Measurements from ENCODE around the gene PER1. TPM values are rescaled to one million over a fixed set of nuclear protein-coding genes. Genes with fewer than 3 reads are reported as not detected.

The PER1 gene
- total RNA-seq, 1 experiment from 2014 or later = 17.1 TPM

GRCh38 chr17:8095361-8095760, 56.8 kb downstream of the PER1 start:
- Histone ChIP-seq H3K9me3 (ENCODE audit: control insufficient read depth, insufficient read depth, low read depth, low read length) (no peaks in the 10 kb centered on the region), H3K27ac (ENCODE audit: low read length) (no peak overlapping the region), H3K36me3 (ENCODE audit: control insufficient read depth, insufficient read depth, low read length) (no peaks in the 10 kb centered on the region), H3K4me1 (ENCODE audit: control insufficient read depth, insufficient read depth, low read length) (no peaks in the 10 kb centered on the region), H3K4me3 (ENCODE audit: low read depth in 2 of 2, low read length in 2 of 2) (no peak overlapping the region), H3K27me3 (ENCODE audit: control insufficient read depth, insufficient read depth, low read length) (no peaks in the 10 kb centered on the region; the same call in 1 of the 2 replicates)
- TF ChIP-seq SIN3A (IDR thresholded peaks at IDR 0.05; ENCODE audit: borderline replicate concordance, insufficient read depth, low read depth, low read length) (no peak), POLR2AphosphoS5 (IDR thresholded peaks at IDR 0.05; ENCODE audit: low read depth, low read length) (no peak), TCF7L2 (IDR thresholded peaks at IDR 0.05; ENCODE audit: low read depth, low read length) (no peak), CTCF (IDR thresholded peaks at IDR 0.05) (no peak), REST (IDR thresholded peaks at IDR 0.05; ENCODE audit: insufficient read depth in 1 of 2, low read depth in 2 of 2, low read length in 1 of 2) (no peak)
- DNase-seq (ENCODE audit: low read depth, low spot score) (no peak), ATAC-seq (no peak)
- ChIA-PET POLR2A (no interaction called here), CTCF (no interaction called here)
- BruUV-seq (replicated peaks) = no TSS peak
- intact Hi-C loops (cut with micrococcal nuclease; ENCODE audit: unreplicated experiment) = no loop called here
- in situ Hi-C loops (cut with HindIII; ENCODE audit: low pct_unique_long_range_greater_than_20kb, low sequenced_read_pairs) = no loop called here

GRCh38 chr17:8091033-8091687, 61.0 kb downstream of the PER1 start:
- Histone ChIP-seq H3K27me3 (ENCODE audit: control insufficient read depth, insufficient read depth, low read length) (no peaks in the 10 kb centered on the region; the same call in 1 of the 2 replicates), H3K4me3 (ENCODE audit: low read depth in 2 of 2, low read length in 2 of 2) (no peak overlapping the region), H3K27ac (ENCODE audit: low read length) (no peak overlapping the region), H3K36me3 (ENCODE audit: control insufficient read depth, insufficient read depth, low read length) (no peaks in the 10 kb centered on the region), H3K4me1 (ENCODE audit: control insufficient read depth, insufficient read depth, low read length) (no peaks in the 10 kb centered on the region), H3K9me3 (ENCODE audit: control insufficient read depth, insufficient read depth, low read depth, low read length) (no peaks in the 10 kb centered on the region)
- intact Hi-C loops (cut with micrococcal nuclease; ENCODE audit: unreplicated experiment) = no loop called here
- no peak for DNase-seq (ENCODE audit: low read depth, low spot score)
- ChIA-PET CTCF (interaction anchor here (0.6 kb wide), 1 partner anchor 228 kb away, joined by 5 read pairs; no protein-coding TSS in a partner anchor), POLR2A (no interaction called here)
- ATAC-seq = no peak
- TF ChIP-seq REST (IDR thresholded peaks at IDR 0.05; ENCODE audit: insufficient read depth in 1 of 2, low read depth in 2 of 2, low read length in 1 of 2) = no peak
- no peak for TF ChIP-seq POLR2AphosphoS5 (IDR thresholded peaks at IDR 0.05; ENCODE audit: low read depth, low read length)
- TF ChIP-seq TCF7L2 (IDR thresholded peaks at IDR 0.05; ENCODE audit: low read depth, low read length) = no peak
- TF ChIP-seq SIN3A (IDR thresholded peaks at IDR 0.05; ENCODE audit: borderline replicate concordance, insufficient read depth, low read depth, low read length) = no peak
- TF ChIP-seq CTCF (IDR thresholded peaks at IDR 0.05) = no peak
- in situ Hi-C loops (cut with HindIII; ENCODE audit: low pct_unique_long_range_greater_than_20kb, low sequenced_read_pairs) = no loop called here
- BruUV-seq (replicated peaks) = no TSS peak

All from Panc1 (cell line).